NT2/D1 (cell line): ENCODE measurements around the gene ACAP1.

Experiments used
- DNase-seq: peaks from one replicate; pipeline ENCODE4 v3.0.0-alpha.2; 2011; ENCODE audit warnings: low read depth, low spot score
- H3K27me3 ChIP-seq: 2 replicates; pipeline ENCODE4 v1.6.0; 2011; ENCODE audit warnings: mild to moderate bottlenecking; ENCODE audit not compliant: insufficient read length, insufficient read depth
- H3K36me3 ChIP-seq: 2 replicates; pipeline ENCODE4 v1.6.1; 2011; ENCODE audit warnings: mild to moderate bottlenecking, low read length, mixed read lengths; ENCODE audit not compliant: insufficient read depth, insufficient read length
- H3K4me1 ChIP-seq: 2 replicates; pipeline ENCODE4 v1.5.1; 2011; ENCODE audit not compliant: insufficient read depth, insufficient read length
- H3K4me3 ChIP-seq: 2 replicates; pipeline ENCODE4 v1.5.1; 2011; ENCODE audit warnings: low read depth; ENCODE audit not compliant: insufficient read length
- H3K9ac ChIP-seq: 2 replicates; pipeline ENCODE4 v1.6.0; 2011; ENCODE audit warnings: low read depth; ENCODE audit not compliant: insufficient read length
- H3K9me3 ChIP-seq: 2 replicates; pipeline ENCODE4 v1.5.1; 2011; ENCODE audit warnings: mild to moderate bottlenecking, low read length; ENCODE audit not compliant: insufficient read depth
- SUZ12 ChIP-seq: IDR thresholded peaks from 2 replicates; pipeline ENCODE4 v1.6.1; 2011; ENCODE audit not compliant: insufficient read length, insufficient read depth; ENCODE audit errors: extremely low read depth
- YY1 ChIP-seq: IDR thresholded peaks from 2 replicates; pipeline ENCODE4 v1.6.1; 2011; ENCODE audit not compliant: insufficient read length, insufficient read depth
- ZNF274 ChIP-seq: IDR thresholded peaks from 2 replicates; pipeline ENCODE4 v1.6.1; 2011; ENCODE audit warnings: mild to moderate bottlenecking, low read depth, low read length

The ACAP1 gene

DNA sequence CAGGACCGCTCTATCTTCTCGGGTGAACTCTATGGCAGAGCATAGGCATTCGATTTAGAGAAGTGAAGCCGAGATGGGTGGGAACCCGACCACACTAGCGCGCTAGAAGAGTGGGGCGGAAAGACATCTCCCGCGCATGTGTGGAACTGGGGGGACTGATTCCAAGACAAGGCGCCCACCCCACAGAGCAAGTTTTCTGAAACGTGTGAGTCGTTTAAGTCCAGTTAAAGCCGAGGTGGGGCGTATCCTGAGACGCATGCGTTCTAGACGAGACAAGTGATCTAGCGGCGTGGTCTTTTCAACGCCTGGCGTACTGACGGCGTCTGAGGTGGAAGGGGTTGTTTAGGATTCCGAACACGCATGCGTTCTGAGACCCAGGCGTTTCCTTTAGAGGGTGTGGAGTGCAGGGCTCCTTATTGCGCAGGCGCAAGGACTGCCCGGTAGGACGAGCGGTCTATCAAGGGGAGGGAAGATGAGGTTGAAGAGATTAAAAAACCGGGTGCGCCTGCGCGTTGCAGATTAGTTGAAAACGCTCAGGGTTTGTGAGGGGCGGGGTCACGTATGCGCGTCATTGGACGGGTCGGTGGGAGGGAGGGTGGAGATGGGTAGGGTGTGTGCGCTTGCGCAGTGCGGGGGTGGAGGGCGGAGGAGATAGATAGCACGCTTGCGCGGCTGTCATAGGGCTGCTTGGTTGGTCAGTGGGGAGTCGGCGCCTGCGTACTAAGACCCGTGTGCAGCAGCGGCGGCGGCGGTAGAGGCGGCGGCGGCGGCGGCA is 29.2 kb upstream of the ACAP1 start, which contains the start of gene EIF5A:
Gene EIF5A, plus strand, starts transcription at position 718 of the 775 bp plus-strand sequence. CDS start 2,008 bp downstream, outside the sequence.
- Histone ChIP-seq H3K36me3 (peaks cover 35% of the 10 kb centered on the region), H3K9ac (peak within 1 kb of the TSS; percentile 96), H3K9me3 (no peaks in the 10 kb centered on the region), H3K4me1 (peaks cover 4% of the 10 kb centered on the region), H3K4me3 (peak within 1 kb of the TSS; percentile 94), H3K27me3 (no peaks in the 10 kb centered on the region)
- TF ChIP-seq YY1, result no peak
- no peak for TF ChIP-seq ZNF274
- no peak for TF ChIP-seq SUZ12
- DNase-seq, result peak; percentile 97

DNA sequence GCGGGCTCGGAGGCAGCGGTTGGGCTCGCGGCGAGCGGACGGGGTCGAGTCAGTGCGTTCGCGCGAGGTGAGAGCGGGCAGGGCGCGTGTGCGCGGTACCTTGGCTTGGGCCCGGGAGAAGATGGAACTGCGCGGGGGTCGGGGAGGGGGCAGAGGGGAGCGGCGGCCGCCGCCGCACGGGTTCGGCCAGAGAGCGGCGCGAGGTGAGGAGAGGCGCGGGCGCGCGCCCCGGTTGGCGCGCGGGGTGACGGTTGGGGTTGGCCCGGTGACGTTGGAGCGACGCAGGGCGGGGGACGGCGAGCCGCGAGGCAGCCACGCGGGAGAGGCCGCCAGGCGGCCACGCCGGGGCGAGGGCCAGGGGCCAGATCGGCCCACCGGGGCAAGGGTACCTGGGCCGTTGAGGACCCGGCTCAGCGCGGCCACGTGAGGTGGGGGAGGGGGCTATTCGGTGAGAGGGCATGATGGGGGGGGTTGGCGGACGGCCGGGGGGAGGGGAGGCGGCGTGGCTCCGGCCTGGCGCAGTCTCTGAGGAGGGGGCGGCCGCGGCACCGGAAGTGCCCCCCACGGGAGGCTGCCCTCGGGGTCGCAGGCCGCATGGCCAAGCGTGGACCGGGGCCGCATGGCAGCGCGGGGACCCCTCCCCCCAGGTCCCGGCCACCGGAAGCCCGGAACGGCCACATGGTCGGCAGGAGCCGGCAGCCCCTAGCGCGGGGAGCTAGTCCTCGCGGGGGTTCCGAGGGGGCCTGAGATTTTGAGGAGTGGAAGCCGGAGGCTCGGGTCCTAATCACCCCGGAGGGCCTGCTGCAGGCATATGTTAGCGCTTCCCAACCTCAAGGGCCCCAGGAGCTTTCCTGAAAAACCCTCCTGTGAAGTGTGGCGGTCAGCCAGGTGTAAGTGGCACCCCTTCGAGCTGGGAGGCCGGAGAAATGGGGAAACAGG is 28.4 kb upstream of the ACAP1 start:
- Histone ChIP-seq H3K27me3 (no peaks in the 10 kb centered on the region), H3K4me3 (peak overlapping the region; percentile 94), H3K36me3 (peaks cover 43% of the 10 kb centered on the region), H3K9me3 (no peaks in the 10 kb centered on the region), H3K4me1 (peaks cover 6% of the 10 kb centered on the region), H3K9ac (peak overlapping the region; percentile 96)
- DNase-seq, result no peak
- TF ChIP-seq YY1 (no peak), SUZ12 (no peak), ZNF274 (no peak)

DNA sequence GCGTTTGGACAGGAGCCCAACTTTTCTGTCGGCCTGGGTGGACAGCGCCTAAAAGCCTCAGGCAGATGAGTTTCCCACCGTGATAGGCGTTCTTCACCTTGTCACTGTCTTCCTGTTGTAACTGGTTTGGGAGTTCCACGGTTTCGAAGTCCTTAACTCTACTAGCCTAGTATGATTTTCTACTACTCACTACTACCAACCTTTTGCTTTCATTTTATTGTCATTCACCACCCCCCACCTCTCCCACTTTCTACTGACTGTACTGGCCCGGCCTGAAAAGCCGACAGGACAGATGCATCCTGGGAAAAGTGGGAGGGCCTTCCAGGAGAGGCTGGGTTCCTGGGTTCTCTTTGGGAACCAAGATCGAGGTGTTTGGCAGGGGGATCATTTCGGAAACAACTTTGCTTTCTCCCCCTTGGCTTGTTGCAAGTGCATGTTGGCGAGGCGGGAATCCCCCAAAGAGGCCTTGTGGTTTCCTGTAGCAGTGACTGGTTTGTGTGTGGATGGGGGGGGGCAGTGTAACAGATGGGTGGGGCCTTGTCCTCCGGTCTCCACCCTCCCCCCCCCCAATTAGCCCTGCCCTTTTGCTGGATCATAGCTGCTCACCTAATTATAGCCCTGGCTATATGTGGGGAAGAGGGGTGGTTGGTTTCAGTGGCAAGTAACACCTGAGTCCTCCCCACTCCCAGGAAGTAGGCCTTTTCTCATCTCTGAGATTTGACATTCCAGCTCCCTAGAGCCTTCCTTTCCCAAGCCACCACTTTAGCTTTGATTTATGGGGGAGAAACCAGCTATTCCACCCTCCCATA is 27.5 kb upstream of the ACAP1 start:
- H3K27me3 ChIP-seq, result no peaks in the 10 kb centered on the region
- peak overlapping the region; percentile 96 for H3K9ac ChIP-seq
- H3K9me3 ChIP-seq, result no peaks in the 10 kb centered on the region
- peaks cover 52% of the 10 kb centered on the region for H3K36me3 ChIP-seq
- DNase-seq, result no peak
- no peak for TF ChIP-seq ZNF274
- no peak for TF ChIP-seq SUZ12
- TF ChIP-seq YY1, result no peak
- peaks cover 10% of the 10 kb centered on the region for H3K4me1 ChIP-seq
- H3K4me3 ChIP-seq, result peak overlapping the region; percentile 94

DNA sequence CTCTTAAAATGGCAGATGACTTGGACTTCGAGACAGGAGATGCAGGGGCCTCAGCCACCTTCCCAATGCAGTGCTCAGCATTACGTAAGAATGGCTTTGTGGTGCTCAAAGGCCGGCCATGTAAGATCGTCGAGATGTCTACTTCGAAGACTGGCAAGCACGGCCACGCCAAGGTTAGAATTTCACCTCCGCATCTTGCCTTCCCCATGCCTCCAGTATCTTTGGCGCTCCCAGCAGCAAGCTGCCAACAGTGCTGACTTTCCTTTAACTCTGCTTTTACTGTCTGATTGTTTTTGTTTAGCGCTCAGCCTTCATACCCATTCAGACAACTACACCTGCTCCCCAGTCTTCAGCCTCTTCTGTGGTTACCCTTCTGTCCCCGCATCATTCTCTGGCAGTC is 26.7 kb upstream of the ACAP1 start:
- Histone ChIP-seq H3K36me3 (peaks cover 56% of the 10 kb centered on the region), H3K9ac (no peak overlapping the region), H3K4me3 (peak overlapping the region; percentile 94)

DNA sequence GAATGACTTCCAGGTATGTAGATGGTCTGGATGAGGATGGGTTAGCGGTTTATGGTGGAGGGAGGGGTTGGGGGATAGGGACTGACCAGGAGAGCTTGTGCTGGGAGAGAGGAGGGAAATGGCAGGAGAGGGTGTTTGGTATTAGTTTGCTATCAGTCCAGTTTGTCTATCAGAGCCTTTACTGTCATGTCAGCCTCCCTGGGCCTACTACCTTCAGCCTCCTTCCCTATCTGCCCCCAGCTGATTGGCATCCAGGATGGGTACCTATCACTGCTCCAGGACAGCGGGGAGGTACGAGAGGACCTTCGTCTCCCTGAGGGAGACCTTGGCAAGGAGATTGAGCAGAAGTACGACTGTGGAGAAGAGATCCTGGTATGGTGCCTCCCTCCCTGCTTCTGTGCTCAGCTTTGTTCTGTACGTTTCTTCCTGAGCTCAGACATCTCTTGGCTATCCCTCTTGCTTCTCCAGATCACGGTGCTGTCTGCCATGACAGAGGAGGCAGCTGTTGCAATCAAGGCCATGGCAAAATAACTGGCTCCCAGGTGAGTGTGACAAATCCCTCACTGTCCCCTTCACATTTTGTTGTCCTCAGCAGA is 25.1 kb upstream of the ACAP1 start:
- no peak for DNase-seq
- Histone ChIP-seq H3K36me3 (peaks cover 62% of the 10 kb centered on the region), H3K4me1 (peaks cover 10% of the 10 kb centered on the region), H3K4me3 (no peak overlapping the region), H3K9me3 (no peaks in the 10 kb centered on the region), H3K27me3 (no peaks in the 10 kb centered on the region), H3K9ac (no peak overlapping the region)
- TF ChIP-seq SUZ12 (no peak), YY1 (no peak)

More for the DNA sequence above, 26.7 kb upstream of the ACAP1 start:
- Histone ChIP-seq H3K9me3 (no peaks in the 10 kb centered on the region), H3K27me3 (no peaks in the 10 kb centered on the region), H3K4me1 (peaks cover 10% of the 10 kb centered on the region)
- TF ChIP-seq YY1 (no peak), ZNF274 (no peak), SUZ12 (no peak)
- DNase-seq, result no peak

DNA sequence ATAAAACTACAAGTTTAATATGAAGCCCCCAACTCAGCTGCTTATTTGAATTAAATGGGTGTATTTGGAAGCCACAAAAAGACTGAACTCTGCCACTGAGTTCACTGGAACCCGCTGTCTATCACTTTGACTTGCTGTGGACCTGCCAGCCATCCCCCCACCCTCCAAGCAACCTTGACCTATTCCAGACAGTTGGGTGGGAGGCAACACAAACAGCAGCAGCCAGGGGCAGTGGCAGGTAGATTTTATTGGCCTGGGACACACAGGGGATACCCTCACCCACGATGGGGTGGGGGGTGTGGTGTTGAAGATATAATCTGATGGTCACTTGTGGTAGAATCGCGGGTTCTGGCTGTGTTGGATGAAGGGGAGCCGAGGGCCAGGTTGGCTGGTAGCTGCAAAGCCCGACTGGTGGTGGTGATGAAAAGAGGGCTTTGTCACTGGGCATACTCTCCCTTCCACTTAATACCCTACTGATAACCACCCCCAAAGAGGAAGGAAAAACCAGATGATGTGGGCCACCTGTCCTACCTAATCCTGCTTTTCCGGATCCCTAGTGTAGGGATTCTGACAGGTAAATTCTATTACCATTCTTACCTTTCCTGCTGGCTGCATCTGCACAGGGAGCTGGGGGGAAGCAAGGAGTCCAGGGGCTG is 23.8 kb upstream of the ACAP1 start:
- Histone ChIP-seq H3K9ac (no peak overlapping the region), H3K36me3 (peaks cover 72% of the 10 kb centered on the region), H3K4me1 (peaks cover 10% of the 10 kb centered on the region), H3K9me3 (no peaks in the 10 kb centered on the region), H3K4me3 (no peak overlapping the region), H3K27me3 (no peaks in the 10 kb centered on the region)
- DNase-seq, result no peak
- TF ChIP-seq YY1 (no peak), ZNF274 (no peak), SUZ12 (no peak)
